Vagina (tissue), 2 donors: ENCODE results near the gene GRID2IP.

Experiments used
- POLR2A ChIP-seq, 2 donors: fragments of 450-650 bp; IDR thresholded peaks; one replicate each; pipeline ENCODE4 v1.6.1; 2017; ENCODE audit warnings: antibody characterized with exemption in 2 of 2, mild to moderate bottlenecking in 2 of 2, moderate library complexity in 2 of 2
- POLR2AphosphoS5 ChIP-seq, 2 donors: sonication (generic); formaldehyde crosslinking; IDR thresholded peaks; one replicate each; pipeline ENCODE4 v1.9.0; 2017; ENCODE audit warnings: antibody characterized with exemption in 2 of 2, mild to moderate bottlenecking in 2 of 2, low read depth in 1 of 2; ENCODE audit not compliant: insufficient read depth in 1 of 2
- TF ChIP-seq, protein P1 (sequence below), 3 experiments: fragments of 450-650 bp in 2 of 3; fragments of 200-600 bp in 1 of 3; sonication (generic) in 1 of 3; IDR thresholded peaks; one replicate each; pipeline ENCODE4 v1.5.1; 2017 to 2019; ENCODE audit warnings: antibody characterized with exemption in 3 of 3, mild to moderate bottlenecking in 2 of 3, moderate library complexity in 2 of 3

DNA sequence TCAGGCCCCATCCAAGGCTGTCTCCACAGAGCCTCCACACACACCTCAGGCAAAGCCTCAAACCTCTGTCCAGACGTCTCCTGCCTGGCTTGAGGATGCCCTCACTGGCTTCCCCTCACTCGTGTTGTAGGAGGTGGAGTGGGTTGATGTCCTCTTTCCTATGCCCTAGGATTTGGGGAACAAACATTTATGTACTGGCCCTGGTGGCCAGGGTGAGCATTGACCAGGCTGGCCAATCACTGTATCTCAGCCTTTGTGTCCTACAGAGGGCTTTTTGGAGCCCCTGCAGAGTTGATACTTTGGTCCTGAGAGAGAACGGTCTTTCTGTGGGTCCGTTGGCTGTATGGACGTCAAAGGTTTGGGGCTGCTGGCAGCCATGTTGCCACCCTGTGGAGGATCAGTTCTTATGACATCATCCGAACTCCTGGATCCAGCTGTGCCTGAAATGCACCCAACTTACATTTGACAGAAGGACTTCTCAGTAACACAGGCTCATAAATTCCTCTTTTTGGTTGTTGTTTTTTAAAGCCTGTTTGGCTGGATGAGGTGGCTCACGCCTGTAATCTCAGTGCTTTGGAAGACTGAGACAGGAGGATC is 2.3 kb upstream of the GRID2IP start:
- no peak for TF ChIP-seq POLR2A (IDR thresholded peaks at IDR 0.05)
- no peak for TF ChIP-seq POLR2AphosphoS5 (IDR thresholded peaks at IDR 0.05; ENCODE audit: insufficient read depth in 1 of 2, low read depth in 1 of 2)
- TF ChIP-seq, protein P1, sequence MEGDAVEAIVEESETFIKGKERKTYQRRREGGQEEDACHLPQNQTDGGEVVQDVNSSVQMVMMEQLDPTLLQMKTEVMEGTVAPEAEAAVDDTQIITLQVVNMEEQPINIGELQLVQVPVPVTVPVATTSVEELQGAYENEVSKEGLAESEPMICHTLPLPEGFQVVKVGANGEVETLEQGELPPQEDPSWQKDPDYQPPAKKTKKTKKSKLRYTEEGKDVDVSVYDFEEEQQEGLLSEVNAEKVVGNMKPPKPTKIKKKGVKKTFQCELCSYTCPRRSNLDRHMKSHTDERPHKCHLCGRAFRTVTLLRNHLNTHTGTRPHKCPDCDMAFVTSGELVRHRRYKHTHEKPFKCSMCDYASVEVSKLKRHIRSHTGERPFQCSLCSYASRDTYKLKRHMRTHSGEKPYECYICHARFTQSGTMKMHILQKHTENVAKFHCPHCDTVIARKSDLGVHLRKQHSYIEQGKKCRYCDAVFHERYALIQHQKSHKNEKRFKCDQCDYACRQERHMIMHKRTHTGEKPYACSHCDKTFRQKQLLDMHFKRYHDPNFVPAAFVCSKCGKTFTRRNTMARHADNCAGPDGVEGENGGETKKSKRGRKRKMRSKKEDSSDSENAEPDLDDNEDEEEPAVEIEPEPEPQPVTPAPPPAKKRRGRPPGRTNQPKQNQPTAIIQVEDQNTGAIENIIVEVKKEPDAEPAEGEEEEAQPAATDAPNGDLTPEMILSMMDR (IDR thresholded peaks at IDR 0.05) = no peak
